GM23338 (cell line): Measurements from ENCODE around the gene SERPINA5. TPM values are rescaled to one million over a fixed set of nuclear protein-coding genes. Genes with fewer than 3 reads are reported as not detected.

Experiments
- ATAC-seq: fragments of 200-7000 bp; cut with Tn5 transposase; 3 replicates; pipeline ENCODE4 v1.9.1; 2020
- DNase-seq: peaks from one replicate; pipeline ENCODE4 v3.0.0-alpha.2; 2015; ENCODE audit warnings: low spot score
- H2AFZ ChIP-seq: fragments of 200-600 bp; sonication (generic); 2 replicates; pipeline ENCODE4 v1.8.0; 2016; ENCODE audit warnings: antibody characterized with exemption, mild to moderate bottlenecking, moderate library complexity
- H3F3A ChIP-seq: fragments of 200-600 bp; sonication (generic); replicated peaks from 2 replicates; pipeline ENCODE4 v1.8.0; 2017; ENCODE audit warnings: antibody characterized with exemption, mixed run types, low read depth
- H3K27ac ChIP-seq: fragments of 200-600 bp; sonication (generic); 2 replicates; pipeline ENCODE4 v1.6.1; 2016; ENCODE audit warnings: low read depth
- H3K27me3 ChIP-seq: fragments of 200-600 bp; sonication (generic); 2 replicates; pipeline ENCODE4 v1.8.0; 2016; ENCODE audit warnings: mild to moderate bottlenecking, mixed run types, moderate library complexity; ENCODE audit not compliant: insufficient read depth
- H3K36me3 ChIP-seq: fragments of 200-600 bp; sonication (generic); 2 replicates; pipeline ENCODE4 v1.8.0; 2016; ENCODE audit warnings: mild to moderate bottlenecking; ENCODE audit not compliant: insufficient read depth
- H3K4me1 ChIP-seq: fragments of 200-600 bp; sonication (generic); 2 replicates; pipeline ENCODE4 v1.8.0; 2016; ENCODE audit warnings: mild to moderate bottlenecking, moderate library complexity; ENCODE audit not compliant: insufficient read depth
- H3K4me2 ChIP-seq: fragments of 200-600 bp; sonication (generic); 2 replicates; pipeline ENCODE4 v1.7.1; 2017; ENCODE audit warnings: mixed run types
- H3K4me3 ChIP-seq: fragments of 200-600 bp; sonication (generic); 2 replicates; pipeline ENCODE4 v1.6.1; 2016; ENCODE audit warnings: mixed run types
- H3K79me2 ChIP-seq: fragments of 200-600 bp; sonication (generic); replicated peaks from 2 replicates; pipeline ENCODE4 v1.8.0; 2017; ENCODE audit warnings: mild to moderate bottlenecking; ENCODE audit not compliant: insufficient read depth
- H3K9me2 ChIP-seq: fragments of 200-600 bp; sonication (generic); 2 replicates; pipeline ENCODE4 v1.8.0; 2017; ENCODE audit not compliant: insufficient read depth
- H4K20me1 ChIP-seq: fragments of 200-600 bp; sonication (generic); replicated peaks from 2 replicates; pipeline ENCODE4 v1.8.0; 2017; ENCODE audit warnings: mild to moderate bottlenecking; ENCODE audit not compliant: insufficient read depth
- H3K27ac Mint-ChIP-seq: 2 replicates; pipeline ENCODE4 v1.8.0; 2020; ENCODE audit warnings: inconsistent platforms, mild to moderate bottlenecking, moderate library complexity, mixed read lengths
- H3K27me3 Mint-ChIP-seq: 3 replicates; pipeline ENCODE4 v1.8.0; 2022; ENCODE audit warnings: low read depth, mild to moderate bottlenecking, moderate library complexity, mixed read lengths, inconsistent platforms; ENCODE audit not compliant: insufficient read depth, poor library complexity
- H3K36me3 Mint-ChIP-seq: 3 replicates; pipeline ENCODE4 v1.8.0; 2021; ENCODE audit warnings: low read depth, mild to moderate bottlenecking, inconsistent platforms, moderate library complexity, mixed read lengths
- H3K4me1 Mint-ChIP-seq: 3 replicates; pipeline ENCODE4 v1.8.0; 2020; ENCODE audit warnings: mild to moderate bottlenecking, inconsistent platforms, mixed read lengths
- H3K4me3 Mint-ChIP-seq: 3 replicates; pipeline ENCODE4 v1.8.0; 2021; ENCODE audit warnings: moderate library complexity, mild to moderate bottlenecking, inconsistent platforms, mixed read lengths
- H3K9me3 Mint-ChIP-seq: 3 replicates; pipeline ENCODE4 v1.8.0; 2020; ENCODE audit warnings: moderate library complexity, mild to moderate bottlenecking, inconsistent platforms, mixed read lengths
- CREB1 ChIP-seq: fragments of 250-450 bp; sonication (Bioruptor Pico); IDR thresholded peaks from 2 replicates; pipeline ENCODE4 v1.5.0; 2020; ENCODE audit warnings: low read depth, mild to moderate bottlenecking, moderate library complexity
- EZH2 ChIP-seq: fragments of 200-600 bp; sonication (generic); IDR thresholded peaks from one replicate; pipeline ENCODE4 v1.8.0; 2017; ENCODE audit warnings: antibody characterized with exemption, mild to moderate bottlenecking, low read depth; ENCODE audit not compliant: unreplicated experiment
- EZH2phosphoT487 ChIP-seq: fragments of 200-600 bp; sonication (generic); IDR thresholded peaks from one replicate; pipeline ENCODE4 v1.8.1; 2018; ENCODE audit warnings: antibody characterized with exemption; ENCODE audit not compliant: unreplicated experiment
- JUNB ChIP-seq: IDR thresholded peaks from one replicate; pipeline ENCODE4 v1.6.1; 2016; ENCODE audit warnings: antibody characterized with exemption; ENCODE audit not compliant: unreplicated experiment
- NANOG ChIP-seq: IDR thresholded peaks from 2 replicates; pipeline ENCODE4 v1.6.1; 2016; ENCODE audit warnings: antibody characterized with exemption, borderline replicate concordance
- POLR2AphosphoS5 ChIP-seq: IDR thresholded peaks from 2 replicates; pipeline ENCODE4 v1.6.1; 2016; ENCODE audit warnings: antibody characterized with exemption, low read depth
- STAT1 ChIP-seq: IDR thresholded peaks from one replicate; pipeline ENCODE4 v1.6.1; 2016; ENCODE audit warnings: antibody characterized with exemption; ENCODE audit not compliant: unreplicated experiment
- ZNF114 ChIP-seq: fragments of 250-450 bp; sonication (Bioruptor Pico); IDR thresholded peaks from 2 replicates; pipeline ENCODE4 v1.5.0; 2020; ENCODE audit warnings: mild to moderate bottlenecking, moderate library complexity
- ZNF331 ChIP-seq: fragments of 250-450 bp; sonication (Bioruptor Pico); IDR thresholded peaks from 2 replicates; pipeline ENCODE4 v1.5.0; 2020; ENCODE audit warnings: low read depth, mild to moderate bottlenecking, moderate library complexity
- polyA plus RNA-seq: library from polyadenylated mRNA; unstranded; fragments of >200 nt; fragmentation: Nextera tagmentation; extraction: Ambion mirVana; gene quantifications from 2 replicates; pipeline ENCODE4 v1.2.1, GENCODE V29; 2016
- total RNA-seq: library from RNA; depleted of rRNA; stranded (reverse); fragments of >200 nt; shearing (Covaris generic); gene quantifications from 2 replicates; pipeline ENCODE4 v1.2.3, GENCODE V29; 2014
- TF ChIP-seq, protein P1 (sequence below): IDR thresholded peaks from 2 replicates; pipeline ENCODE4 v1.6.1; 2016; ENCODE audit warnings: antibody characterized with exemption
- TF ChIP-seq, protein P2 (sequence below), 2 experiments: fragments of 200-600 bp in 1 of 2; sonication (generic) in 1 of 2; conservative IDR thresholded peaks; 2 replicates each; pipeline versions ENCODE4 v1.5.1 to v1.6.1; 2016 to 2017; ENCODE audit warnings: antibody characterized with exemption in 2 of 2, low read depth in 2 of 2, mild to moderate bottlenecking in 2 of 2, moderate library complexity in 1 of 2
- TF ChIP-seq, protein P3 (sequence below): IDR thresholded peaks from one replicate; pipeline ENCODE4 v1.6.1; 2018; ENCODE audit warnings: antibody characterized with exemption; ENCODE audit not compliant: unreplicated experiment
- TF ChIP-seq, protein P4 (sequence below): fragments of 250-450 bp; sonication (Bioruptor Pico); IDR thresholded peaks from 2 replicates; pipeline ENCODE4 v1.5.0; 2020; ENCODE audit warnings: mild to moderate bottlenecking, moderate library complexity

SERPINA5 gene
- total and polyA plus RNA-seq, 2 experiments from 2014 or later, result 0.81 to 0.90 TPM

DNA sequence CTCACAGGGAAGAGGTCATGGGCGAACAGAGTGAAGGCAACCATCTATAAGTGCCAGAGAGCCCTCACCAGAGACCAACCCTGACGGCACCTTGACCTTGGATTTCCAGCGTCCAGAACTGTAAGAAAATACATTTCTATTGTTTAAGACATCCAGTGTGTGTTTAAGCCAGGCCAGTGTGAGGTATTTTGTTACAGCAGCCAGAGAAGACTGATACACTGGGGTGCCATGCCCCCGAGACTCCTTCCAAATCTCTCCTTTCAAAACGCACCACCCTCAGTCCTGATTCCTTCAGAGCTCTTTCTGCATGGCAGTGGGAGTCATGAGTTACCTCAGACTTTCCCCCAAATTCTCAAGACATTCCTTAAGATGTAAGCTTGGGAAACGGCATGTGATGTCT, 2.5 kb upstream of the SERPINA5 start (continued):
- TF ChIP-seq JUNB (no peak), POLR2AphosphoS5 (no peak), EZH2phosphoT487 (no peak)

DNA sequence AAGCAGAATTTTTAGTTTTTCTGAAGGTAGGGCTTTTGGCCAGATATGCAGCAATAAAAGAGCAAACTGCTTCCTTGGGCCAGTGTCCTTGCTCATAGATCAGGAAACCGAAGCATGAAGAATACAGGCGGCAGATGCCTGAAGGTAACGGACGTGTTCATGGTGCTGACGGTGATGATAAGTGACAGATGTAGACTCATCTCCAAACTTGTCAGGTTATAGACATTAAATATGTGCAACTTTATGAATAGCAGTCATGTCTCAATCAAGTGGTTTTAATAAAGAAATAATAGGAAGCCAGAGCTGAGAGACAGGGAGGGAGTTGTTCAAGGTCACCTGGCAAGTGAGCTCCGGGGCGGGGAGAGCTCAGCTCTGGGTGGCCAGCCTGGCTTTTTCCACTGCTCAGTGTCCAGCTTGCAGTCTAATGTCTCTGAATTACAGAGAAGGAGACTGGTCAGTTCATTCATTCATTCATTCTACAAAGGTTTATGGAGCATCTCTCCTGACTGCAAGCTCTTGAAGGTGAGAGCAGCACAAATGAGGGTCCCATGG, 1.0 kb downstream of the SERPINA5 start:
- Histone ChIP-seq H4K20me1 (no peaks in the 10 kb centered on the region), H3K9me2 (no peaks in the 10 kb centered on the region), H3K4me3 (no peak overlapping the region), H2AFZ (no peak overlapping the region), H3K4me1 (no peaks in the 10 kb centered on the region), H3K4me2 (no peak overlapping the region), H3K27ac (no peak overlapping the region), H3K27me3 (no peaks in the 10 kb centered on the region), H3K36me3 (no peaks in the 10 kb centered on the region), H3F3A (no peaks in the 10 kb centered on the region), H3K79me2 (no peaks in the 10 kb centered on the region)
- no peak for ATAC-seq
- TF ChIP-seq, protein P1, sequence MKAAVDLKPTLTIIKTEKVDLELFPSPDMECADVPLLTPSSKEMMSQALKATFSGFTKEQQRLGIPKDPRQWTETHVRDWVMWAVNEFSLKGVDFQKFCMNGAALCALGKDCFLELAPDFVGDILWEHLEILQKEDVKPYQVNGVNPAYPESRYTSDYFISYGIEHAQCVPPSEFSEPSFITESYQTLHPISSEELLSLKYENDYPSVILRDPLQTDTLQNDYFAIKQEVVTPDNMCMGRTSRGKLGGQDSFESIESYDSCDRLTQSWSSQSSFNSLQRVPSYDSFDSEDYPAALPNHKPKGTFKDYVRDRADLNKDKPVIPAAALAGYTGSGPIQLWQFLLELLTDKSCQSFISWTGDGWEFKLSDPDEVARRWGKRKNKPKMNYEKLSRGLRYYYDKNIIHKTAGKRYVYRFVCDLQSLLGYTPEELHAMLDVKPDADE, result no peak
- TF ChIP-seq JUNB, result no peak
- TF ChIP-seq EZH2phosphoT487, result no peak
- no peak for TF ChIP-seq ZNF331
- no peak for TF ChIP-seq EZH2
- TF ChIP-seq, protein P2, sequence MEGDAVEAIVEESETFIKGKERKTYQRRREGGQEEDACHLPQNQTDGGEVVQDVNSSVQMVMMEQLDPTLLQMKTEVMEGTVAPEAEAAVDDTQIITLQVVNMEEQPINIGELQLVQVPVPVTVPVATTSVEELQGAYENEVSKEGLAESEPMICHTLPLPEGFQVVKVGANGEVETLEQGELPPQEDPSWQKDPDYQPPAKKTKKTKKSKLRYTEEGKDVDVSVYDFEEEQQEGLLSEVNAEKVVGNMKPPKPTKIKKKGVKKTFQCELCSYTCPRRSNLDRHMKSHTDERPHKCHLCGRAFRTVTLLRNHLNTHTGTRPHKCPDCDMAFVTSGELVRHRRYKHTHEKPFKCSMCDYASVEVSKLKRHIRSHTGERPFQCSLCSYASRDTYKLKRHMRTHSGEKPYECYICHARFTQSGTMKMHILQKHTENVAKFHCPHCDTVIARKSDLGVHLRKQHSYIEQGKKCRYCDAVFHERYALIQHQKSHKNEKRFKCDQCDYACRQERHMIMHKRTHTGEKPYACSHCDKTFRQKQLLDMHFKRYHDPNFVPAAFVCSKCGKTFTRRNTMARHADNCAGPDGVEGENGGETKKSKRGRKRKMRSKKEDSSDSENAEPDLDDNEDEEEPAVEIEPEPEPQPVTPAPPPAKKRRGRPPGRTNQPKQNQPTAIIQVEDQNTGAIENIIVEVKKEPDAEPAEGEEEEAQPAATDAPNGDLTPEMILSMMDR (conservative IDR thresholded peaks at IDR 0.05; ENCODE audit: low read depth in 2 of 2), result no peak
- TF ChIP-seq STAT1, result no peak
- TF ChIP-seq POLR2AphosphoS5, result no peak
- TF ChIP-seq NANOG, result no peak
- TF ChIP-seq ZNF114, result no peak
- TF ChIP-seq, protein P3, sequence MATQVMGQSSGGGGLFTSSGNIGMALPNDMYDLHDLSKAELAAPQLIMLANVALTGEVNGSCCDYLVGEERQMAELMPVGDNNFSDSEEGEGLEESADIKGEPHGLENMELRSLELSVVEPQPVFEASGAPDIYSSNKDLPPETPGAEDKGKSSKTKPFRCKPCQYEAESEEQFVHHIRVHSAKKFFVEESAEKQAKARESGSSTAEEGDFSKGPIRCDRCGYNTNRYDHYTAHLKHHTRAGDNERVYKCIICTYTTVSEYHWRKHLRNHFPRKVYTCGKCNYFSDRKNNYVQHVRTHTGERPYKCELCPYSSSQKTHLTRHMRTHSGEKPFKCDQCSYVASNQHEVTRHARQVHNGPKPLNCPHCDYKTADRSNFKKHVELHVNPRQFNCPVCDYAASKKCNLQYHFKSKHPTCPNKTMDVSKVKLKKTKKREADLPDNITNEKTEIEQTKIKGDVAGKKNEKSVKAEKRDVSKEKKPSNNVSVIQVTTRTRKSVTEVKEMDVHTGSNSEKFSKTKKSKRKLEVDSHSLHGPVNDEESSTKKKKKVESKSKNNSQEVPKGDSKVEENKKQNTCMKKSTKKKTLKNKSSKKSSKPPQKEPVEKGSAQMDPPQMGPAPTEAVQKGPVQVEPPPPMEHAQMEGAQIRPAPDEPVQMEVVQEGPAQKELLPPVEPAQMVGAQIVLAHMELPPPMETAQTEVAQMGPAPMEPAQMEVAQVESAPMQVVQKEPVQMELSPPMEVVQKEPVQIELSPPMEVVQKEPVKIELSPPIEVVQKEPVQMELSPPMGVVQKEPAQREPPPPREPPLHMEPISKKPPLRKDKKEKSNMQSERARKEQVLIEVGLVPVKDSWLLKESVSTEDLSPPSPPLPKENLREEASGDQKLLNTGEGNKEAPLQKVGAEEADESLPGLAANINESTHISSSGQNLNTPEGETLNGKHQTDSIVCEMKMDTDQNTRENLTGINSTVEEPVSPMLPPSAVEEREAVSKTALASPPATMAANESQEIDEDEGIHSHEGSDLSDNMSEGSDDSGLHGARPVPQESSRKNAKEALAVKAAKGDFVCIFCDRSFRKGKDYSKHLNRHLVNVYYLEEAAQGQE, result no peak
- TF ChIP-seq, protein P4, sequence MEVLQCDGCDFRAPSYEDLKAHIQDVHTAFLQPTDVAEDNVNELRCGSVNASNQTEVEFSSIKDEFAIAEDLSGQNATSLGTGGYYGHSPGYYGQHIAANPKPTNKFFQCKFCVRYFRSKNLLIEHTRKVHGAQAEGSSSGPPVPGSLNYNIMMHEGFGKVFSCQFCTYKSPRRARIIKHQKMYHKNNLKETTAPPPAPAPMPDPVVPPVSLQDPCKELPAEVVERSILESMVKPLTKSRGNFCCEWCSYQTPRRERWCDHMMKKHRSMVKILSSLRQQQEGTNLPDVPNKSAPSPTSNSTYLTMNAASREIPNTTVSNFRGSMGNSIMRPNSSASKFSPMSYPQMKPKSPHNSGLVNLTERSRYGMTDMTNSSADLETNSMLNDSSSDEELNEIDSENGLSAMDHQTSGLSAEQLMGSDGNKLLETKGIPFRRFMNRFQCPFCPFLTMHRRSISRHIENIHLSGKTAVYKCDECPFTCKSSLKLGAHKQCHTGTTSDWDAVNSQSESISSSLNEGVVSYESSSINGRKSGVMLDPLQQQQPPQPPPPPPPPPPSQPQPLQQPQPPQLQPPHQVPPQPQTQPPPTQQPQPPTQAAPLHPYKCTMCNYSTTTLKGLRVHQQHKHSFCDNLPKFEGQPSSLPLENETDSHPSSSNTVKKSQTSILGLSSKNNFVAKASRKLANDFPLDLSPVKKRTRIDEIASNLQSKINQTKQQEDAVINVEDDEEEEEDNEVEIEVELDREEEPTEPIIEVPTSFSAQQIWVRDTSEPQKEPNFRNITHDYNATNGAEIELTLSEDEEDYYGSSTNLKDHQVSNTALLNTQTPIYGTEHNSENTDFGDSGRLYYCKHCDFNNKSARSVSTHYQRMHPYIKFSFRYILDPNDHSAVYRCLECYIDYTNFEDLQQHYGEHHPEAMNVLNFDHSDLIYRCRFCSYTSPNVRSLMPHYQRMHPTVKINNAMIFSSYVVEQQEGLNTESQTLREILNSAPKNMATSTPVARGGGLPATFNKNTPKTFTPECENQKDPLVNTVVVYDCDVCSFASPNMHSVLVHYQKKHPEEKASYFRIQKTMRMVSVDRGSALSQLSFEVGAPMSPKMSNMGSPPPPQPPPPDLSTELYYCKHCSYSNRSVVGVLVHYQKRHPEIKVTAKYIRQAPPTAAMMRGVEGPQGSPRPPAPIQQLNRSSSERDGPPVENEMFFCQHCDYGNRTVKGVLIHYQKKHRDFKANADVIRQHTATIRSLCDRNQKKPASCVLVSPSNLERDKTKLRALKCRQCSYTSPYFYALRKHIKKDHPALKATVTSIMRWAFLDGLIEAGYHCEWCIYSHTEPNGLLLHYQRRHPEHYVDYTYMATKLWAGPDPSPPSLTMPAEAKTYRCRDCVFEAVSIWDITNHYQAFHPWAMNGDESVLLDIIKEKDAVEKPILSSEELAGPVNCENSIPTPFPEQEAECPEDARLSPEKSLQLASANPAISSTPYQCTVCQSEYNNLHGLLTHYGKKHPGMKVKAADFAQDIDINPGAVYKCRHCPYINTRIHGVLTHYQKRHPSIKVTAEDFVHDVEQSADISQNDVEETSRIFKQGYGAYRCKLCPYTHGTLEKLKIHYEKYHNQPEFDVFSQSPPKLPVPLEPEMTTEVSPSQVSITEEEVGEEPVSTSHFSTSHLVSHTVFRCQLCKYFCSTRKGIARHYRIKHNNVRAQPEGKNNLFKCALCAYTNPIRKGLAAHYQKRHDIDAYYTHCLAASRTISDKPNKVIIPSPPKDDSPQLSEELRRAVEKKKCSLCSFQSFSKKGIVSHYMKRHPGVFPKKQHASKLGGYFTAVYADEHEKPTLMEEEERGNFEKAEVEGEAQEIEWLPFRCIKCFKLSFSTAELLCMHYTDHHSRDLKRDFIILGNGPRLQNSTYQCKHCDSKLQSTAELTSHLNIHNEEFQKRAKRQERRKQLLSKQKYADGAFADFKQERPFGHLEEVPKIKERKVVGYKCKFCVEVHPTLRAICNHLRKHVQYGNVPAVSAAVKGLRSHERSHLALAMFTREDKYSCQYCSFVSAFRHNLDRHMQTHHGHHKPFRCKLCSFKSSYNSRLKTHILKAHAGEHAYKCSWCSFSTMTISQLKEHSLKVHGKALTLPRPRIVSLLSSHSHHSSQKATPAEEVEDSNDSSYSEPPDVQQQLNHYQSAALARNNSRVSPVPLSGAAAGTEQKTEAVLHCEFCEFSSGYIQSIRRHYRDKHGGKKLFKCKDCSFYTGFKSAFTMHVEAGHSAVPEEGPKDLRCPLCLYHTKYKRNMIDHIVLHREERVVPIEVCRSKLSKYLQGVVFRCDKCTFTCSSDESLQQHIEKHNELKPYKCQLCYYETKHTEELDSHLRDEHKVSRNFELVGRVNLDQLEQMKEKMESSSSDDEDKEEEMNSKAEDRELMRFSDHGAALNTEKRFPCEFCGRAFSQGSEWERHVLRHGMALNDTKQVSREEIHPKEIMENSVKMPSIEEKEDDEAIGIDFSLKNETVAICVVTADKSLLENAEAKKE (CRISPR knock-in tag), result no peak
- TF ChIP-seq CREB1 (CRISPR knock-in tag), result no peak
- Mint-ChIP-seq H3K27ac (no peak overlapping the region), H3K4me1 (peaks cover 6% of the 10 kb centered on the region; the same call in 2 of the 3 replicates), H3K36me3 (peaks cover 8% of the 10 kb centered on the region; the same call in 2 of the 3 replicates), H3K4me3 (no peak overlapping the region), H3K9me3 (peaks cover 27% of the 10 kb centered on the region), H3K27me3 (peaks cover 4% of the 10 kb centered on the region)
- DNase-seq, result no peak
